WTC11 (cell line): Measurements from ENCODE around the gene RMDN3. TPM values are rescaled to one million over a fixed set of nuclear protein-coding genes. Genes with fewer than 3 reads are reported as not detected.
A peak's percentile ranks its signal among the peaks of the same experiment; 100 is the strongest.

Experiments used
- ATF1 ChIP-seq: sonication (generic); formaldehyde crosslinking; IDR thresholded peaks from 2 replicates; pipeline ENCODE4 v1.8.1; 2023; ENCODE audit warnings: mild to moderate bottlenecking, moderate library complexity, missing genetic modification reagents
- CBFB ChIP-seq: sonication (generic); formaldehyde crosslinking; IDR thresholded peaks from 2 replicates; pipeline ENCODE4 v1.8.1; 2022; ENCODE audit warnings: mild to moderate bottlenecking, low read depth, missing genetic modification reagents
- CREB1 ChIP-seq: sonication (generic); formaldehyde crosslinking; IDR thresholded peaks from 2 replicates; pipeline ENCODE4 v1.8.0; 2023; ENCODE audit warnings: mild to moderate bottlenecking, missing genetic modification reagents
- ELF4 ChIP-seq: sonication (generic); formaldehyde crosslinking; IDR thresholded peaks from 2 replicates; pipeline ENCODE4 v1.8.1; 2022; ENCODE audit warnings: low read depth, mild to moderate bottlenecking, moderate library complexity, missing genetic modification reagents
- EMX1 ChIP-seq: fragments of 250-450 bp; sonication (Bioruptor Pico); IDR thresholded peaks from 2 replicates; pipeline ENCODE4 v1.8.0; 2021; ENCODE audit warnings: mild to moderate bottlenecking
- FOXJ3 ChIP-seq: sonication (generic); formaldehyde crosslinking; IDR thresholded peaks from 2 replicates; pipeline ENCODE4 v1.9.0; 2021; ENCODE audit warnings: missing genetic modification reagents, mild to moderate bottlenecking, borderline replicate concordance
- FOXP1 ChIP-seq: sonication (generic); formaldehyde crosslinking; IDR thresholded peaks from 2 replicates; pipeline ENCODE4 v1.8.0; 2022; ENCODE audit warnings: missing genetic modification reagents, mild to moderate bottlenecking, moderate library complexity, borderline replicate concordance
- GTF2I ChIP-seq: fragments of 250-450 bp; sonication (Bioruptor Pico); conservative IDR thresholded peaks from 2 replicates; pipeline ENCODE4 v1.4.0; 2021; ENCODE audit warnings: mild to moderate bottlenecking
- TCF7 ChIP-seq: sonication (generic); formaldehyde crosslinking; IDR thresholded peaks from 2 replicates; pipeline ENCODE4 v1.8.0; 2022; ENCODE audit warnings: mild to moderate bottlenecking, low read depth, missing genetic modification reagents, moderate library complexity
- ZNF121 ChIP-seq: sonication (generic); formaldehyde crosslinking; IDR thresholded peaks from 2 replicates; pipeline ENCODE4 v1.8.0; 2023; ENCODE audit warnings: missing genetic modification reagents
- ZNF232 ChIP-seq: sonication (generic); formaldehyde crosslinking; IDR thresholded peaks from 2 replicates; pipeline ENCODE4 v1.8.0; 2022; ENCODE audit warnings: mild to moderate bottlenecking, missing genetic modification reagents
- ZNF263 ChIP-seq: sonication (generic); formaldehyde crosslinking; IDR thresholded peaks from 2 replicates; pipeline ENCODE4 v1.8.1; 2022; ENCODE audit warnings: low read depth, mild to moderate bottlenecking, moderate library complexity, missing genetic modification reagents
- ZNF423 ChIP-seq: fragments of 250-450 bp; sonication (Bioruptor Pico); IDR thresholded peaks from 2 replicates; pipeline ENCODE4 v2.1.2; 2022; ENCODE audit warnings: mild to moderate bottlenecking, moderate library complexity
- ZNF671 ChIP-seq: fragments of 250-450 bp; sonication (Bioruptor Pico); IDR thresholded peaks from 2 replicates; pipeline ENCODE4 v1.8.0; 2021; ENCODE audit warnings: mild to moderate bottlenecking
- total RNA-seq: library from RNA; stranded (reverse); gene quantifications from 3 replicates; pipeline ENCODE4 v1.2.3, GENCODE V29; 2021
- TF ChIP-seq, protein P1 (sequence below): sonication (generic); formaldehyde crosslinking; IDR thresholded peaks from 2 replicates; pipeline ENCODE4 v1.8.1; 2023; ENCODE audit warnings: mild to moderate bottlenecking, missing genetic modification reagents, borderline replicate concordance
- TF ChIP-seq, protein P2 (sequence below): fragments of 250-450 bp; sonication (Bioruptor Pico); IDR thresholded peaks from 2 replicates; pipeline ENCODE4 v1.9.0; 2021; ENCODE audit warnings: mild to moderate bottlenecking
- TF ChIP-seq, protein P3 (sequence below): sonication (generic); formaldehyde crosslinking; IDR thresholded peaks from 2 replicates; pipeline ENCODE4 v1.8.0; 2022; ENCODE audit warnings: mild to moderate bottlenecking, missing genetic modification reagents
- TF ChIP-seq, protein P4 (sequence below): sonication (generic); formaldehyde crosslinking; IDR thresholded peaks from 2 replicates; pipeline ENCODE4 v1.8.0; 2022; ENCODE audit warnings: missing genetic modification reagents
- TF ChIP-seq, protein P5 (sequence below): sonication (generic); formaldehyde crosslinking; IDR thresholded peaks from 2 replicates; pipeline ENCODE4 v1.8.0; 2023; ENCODE audit warnings: missing genetic modification reagents
- TF ChIP-seq, protein P6 (sequence below): sonication (generic); formaldehyde crosslinking; IDR thresholded peaks from 2 replicates; pipeline ENCODE4 v1.8.0; 2022; ENCODE audit warnings: mild to moderate bottlenecking, missing genetic modification reagents
- TF ChIP-seq, protein P7 (sequence below): fragments of 250-450 bp; sonication (Bioruptor Pico); IDR thresholded peaks from 2 replicates; pipeline ENCODE4 v1.8.0; 2021; ENCODE audit warnings: mild to moderate bottlenecking
- TF ChIP-seq, protein P8 (sequence below): sonication (generic); formaldehyde crosslinking; IDR thresholded peaks from 2 replicates; pipeline ENCODE4 v1.8.1; 2022; ENCODE audit warnings: missing genetic modification reagents, borderline replicate concordance
- TF ChIP-seq, protein P9 (sequence below): sonication (generic); formaldehyde crosslinking; IDR thresholded peaks from 2 replicates; pipeline ENCODE4 v1.8.1; 2022; ENCODE audit warnings: low read depth, mild to moderate bottlenecking, moderate library complexity, missing genetic modification reagents, borderline replicate concordance

RMDN3 gene
- total RNA-seq, 1 experiment from 2014 or later = 22.8 TPM

DNA sequence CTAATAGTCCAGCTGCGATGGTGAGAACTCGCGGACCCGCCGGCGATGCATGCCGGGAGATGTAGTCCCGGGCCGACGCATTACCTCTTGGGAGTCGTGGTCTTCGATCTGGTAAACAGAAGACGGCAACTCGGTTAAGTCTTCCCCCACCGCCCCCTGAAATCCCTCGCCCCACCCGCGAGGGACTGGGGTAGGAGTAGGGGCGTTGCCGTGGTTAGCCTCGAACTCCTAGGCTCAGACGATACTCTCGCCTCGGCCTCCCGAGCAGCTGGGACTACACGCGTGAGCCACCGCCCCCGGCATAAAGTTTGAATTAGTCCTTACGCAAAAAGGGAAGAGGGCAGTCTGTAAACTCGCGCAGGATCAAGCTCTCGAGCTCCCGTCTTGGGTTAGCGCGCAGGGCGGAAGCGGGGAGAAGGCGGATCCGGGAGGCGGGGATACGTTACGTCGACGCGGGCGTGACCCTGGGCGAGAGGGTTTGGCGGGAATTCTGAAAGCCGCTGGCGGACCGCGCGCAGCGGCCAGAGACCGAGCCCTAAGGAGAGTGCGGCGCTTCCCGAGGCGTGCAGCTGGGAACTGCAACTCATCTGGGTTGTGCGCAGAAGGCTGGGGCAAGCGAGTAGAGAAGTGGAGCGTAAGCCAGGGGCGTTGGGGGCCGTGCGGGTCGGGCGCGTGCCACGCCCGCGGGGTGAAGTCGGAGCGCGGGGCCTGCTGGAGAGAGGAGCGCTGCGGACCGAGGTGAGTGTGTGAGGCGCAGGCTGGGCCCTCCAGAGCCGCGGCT, 60.2 kb downstream of the RMDN3 start, which contains the start of gene RAD51 (continued):
- TF ChIP-seq, protein P1, sequence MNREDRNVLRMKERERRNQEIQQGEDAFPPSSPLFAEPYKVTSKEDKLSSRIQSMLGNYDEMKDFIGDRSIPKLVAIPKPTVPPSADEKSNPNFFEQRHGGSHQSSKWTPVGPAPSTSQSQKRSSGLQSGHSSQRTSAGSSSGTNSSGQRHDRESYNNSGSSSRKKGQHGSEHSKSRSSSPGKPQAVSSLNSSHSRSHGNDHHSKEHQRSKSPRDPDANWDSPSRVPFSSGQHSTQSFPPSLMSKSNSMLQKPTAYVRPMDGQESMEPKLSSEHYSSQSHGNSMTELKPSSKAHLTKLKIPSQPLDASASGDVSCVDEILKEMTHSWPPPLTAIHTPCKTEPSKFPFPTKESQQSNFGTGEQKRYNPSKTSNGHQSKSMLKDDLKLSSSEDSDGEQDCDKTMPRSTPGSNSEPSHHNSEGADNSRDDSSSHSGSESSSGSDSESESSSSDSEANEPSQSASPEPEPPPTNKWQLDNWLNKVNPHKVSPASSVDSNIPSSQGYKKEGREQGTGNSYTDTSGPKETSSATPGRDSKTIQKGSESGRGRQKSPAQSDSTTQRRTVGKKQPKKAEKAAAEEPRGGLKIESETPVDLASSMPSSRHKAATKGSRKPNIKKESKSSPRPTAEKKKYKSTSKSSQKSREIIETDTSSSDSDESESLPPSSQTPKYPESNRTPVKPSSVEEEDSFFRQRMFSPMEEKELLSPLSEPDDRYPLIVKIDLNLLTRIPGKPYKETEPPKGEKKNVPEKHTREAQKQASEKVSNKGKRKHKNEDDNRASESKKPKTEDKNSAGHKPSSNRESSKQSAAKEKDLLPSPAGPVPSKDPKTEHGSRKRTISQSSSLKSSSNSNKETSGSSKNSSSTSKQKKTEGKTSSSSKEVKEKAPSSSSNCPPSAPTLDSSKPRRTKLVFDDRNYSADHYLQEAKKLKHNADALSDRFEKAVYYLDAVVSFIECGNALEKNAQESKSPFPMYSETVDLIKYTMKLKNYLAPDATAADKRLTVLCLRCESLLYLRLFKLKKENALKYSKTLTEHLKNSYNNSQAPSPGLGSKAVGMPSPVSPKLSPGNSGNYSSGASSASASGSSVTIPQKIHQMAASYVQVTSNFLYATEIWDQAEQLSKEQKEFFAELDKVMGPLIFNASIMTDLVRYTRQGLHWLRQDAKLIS (CRISPR knock-in tag) = no peak
- TF ChIP-seq, protein P2, sequence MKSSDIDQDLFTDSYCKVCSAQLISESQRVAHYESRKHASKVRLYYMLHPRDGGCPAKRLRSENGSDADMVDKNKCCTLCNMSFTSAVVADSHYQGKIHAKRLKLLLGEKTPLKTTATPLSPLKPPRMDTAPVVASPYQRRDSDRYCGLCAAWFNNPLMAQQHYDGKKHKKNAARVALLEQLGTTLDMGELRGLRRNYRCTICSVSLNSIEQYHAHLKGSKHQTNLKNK (CRISPR knock-in tag) = no peak
- no peak for TF ChIP-seq CBFB (CRISPR knock-in tag)
- no peak for TF ChIP-seq ZNF423 (CRISPR knock-in tag)
- TF ChIP-seq, protein P3, sequence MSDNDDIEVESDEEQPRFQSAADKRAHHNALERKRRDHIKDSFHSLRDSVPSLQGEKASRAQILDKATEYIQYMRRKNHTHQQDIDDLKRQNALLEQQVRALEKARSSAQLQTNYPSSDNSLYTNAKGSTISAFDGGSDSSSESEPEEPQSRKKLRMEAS (CRISPR knock-in tag) = peak; percentile 94
- TF ChIP-seq, protein P4, sequence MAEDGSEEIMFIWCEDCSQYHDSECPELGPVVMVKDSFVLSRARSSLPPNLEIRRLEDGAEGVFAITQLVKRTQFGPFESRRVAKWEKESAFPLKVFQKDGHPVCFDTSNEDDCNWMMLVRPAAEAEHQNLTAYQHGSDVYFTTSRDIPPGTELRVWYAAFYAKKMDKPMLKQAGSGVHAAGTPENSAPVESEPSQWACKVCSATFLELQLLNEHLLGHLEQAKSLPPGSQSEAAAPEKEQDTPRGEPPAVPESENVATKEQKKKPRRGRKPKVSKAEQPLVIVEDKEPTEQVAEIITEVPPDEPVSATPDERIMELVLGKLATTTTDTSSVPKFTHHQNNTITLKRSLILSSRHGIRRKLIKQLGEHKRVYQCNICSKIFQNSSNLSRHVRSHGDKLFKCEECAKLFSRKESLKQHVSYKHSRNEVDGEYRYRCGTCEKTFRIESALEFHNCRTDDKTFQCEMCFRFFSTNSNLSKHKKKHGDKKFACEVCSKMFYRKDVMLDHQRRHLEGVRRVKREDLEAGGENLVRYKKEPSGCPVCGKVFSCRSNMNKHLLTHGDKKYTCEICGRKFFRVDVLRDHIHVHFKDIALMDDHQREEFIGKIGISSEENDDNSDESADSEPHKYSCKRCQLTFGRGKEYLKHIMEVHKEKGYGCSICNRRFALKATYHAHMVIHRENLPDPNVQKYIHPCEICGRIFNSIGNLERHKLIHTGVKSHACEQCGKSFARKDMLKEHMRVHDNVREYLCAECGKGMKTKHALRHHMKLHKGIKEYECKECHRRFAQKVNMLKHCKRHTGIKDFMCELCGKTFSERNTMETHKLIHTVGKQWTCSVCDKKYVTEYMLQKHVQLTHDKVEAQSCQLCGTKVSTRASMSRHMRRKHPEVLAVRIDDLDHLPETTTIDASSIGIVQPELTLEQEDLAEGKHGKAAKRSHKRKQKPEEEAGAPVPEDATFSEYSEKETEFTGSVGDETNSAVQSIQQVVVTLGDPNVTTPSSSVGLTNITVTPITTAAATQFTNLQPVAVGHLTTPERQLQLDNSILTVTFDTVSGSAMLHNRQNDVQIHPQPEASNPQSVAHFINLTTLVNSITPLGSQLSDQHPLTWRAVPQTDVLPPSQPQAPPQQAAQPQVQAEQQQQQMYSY (CRISPR knock-in tag) = peak; percentile 34; the same call in 1 of the 2 replicates
- TF ChIP-seq ATF1 (CRISPR knock-in tag) = no peak
- no peak for TF ChIP-seq ZNF232 (CRISPR knock-in tag)
- TF ChIP-seq, protein P5, sequence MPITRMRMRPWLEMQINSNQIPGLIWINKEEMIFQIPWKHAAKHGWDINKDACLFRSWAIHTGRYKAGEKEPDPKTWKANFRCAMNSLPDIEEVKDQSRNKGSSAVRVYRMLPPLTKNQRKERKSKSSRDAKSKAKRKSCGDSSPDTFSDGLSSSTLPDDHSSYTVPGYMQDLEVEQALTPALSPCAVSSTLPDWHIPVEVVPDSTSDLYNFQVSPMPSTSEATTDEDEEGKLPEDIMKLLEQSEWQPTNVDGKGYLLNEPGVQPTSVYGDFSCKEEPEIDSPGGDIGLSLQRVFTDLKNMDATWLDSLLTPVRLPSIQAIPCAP (CRISPR knock-in tag) = peak; percentile 86; the same call in 1 of the 2 replicates
- TF ChIP-seq, protein P6, sequence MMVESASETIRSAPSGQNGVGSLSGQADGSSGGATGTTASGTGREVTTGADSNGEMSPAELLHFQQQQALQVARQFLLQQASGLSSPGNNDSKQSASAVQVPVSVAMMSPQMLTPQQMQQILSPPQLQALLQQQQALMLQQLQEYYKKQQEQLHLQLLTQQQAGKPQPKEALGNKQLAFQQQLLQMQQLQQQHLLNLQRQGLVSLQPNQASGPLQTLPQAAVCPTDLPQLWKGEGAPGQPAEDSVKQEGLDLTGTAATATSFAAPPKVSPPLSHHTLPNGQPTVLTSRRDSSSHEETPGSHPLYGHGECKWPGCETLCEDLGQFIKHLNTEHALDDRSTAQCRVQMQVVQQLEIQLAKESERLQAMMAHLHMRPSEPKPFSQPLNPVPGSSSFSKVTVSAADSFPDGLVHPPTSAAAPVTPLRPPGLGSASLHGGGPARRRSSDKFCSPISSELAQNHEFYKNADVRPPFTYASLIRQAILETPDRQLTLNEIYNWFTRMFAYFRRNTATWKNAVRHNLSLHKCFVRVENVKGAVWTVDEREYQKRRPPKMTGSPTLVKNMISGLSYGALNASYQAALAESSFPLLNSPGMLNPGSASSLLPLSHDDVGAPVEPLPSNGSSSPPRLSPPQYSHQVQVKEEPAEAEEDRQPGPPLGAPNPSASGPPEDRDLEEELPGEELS (CRISPR knock-in tag) = peak; percentile 72
- TF ChIP-seq, protein P7, sequence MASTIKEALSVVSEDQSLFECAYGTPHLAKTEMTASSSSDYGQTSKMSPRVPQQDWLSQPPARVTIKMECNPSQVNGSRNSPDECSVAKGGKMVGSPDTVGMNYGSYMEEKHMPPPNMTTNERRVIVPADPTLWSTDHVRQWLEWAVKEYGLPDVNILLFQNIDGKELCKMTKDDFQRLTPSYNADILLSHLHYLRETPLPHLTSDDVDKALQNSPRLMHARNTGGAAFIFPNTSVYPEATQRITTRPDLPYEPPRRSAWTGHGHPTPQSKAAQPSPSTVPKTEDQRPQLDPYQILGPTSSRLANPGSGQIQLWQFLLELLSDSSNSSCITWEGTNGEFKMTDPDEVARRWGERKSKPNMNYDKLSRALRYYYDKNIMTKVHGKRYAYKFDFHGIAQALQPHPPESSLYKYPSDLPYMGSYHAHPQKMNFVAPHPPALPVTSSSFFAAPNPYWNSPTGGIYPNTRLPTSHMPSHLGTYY (CRISPR knock-in tag) = no peak
- TF ChIP-seq TCF7 (CRISPR knock-in tag) = no peak
- TF ChIP-seq FOXP1 (CRISPR knock-in tag) = no peak; the same call in 1 of the 2 replicates
- TF ChIP-seq FOXJ3 = no peak
- TF ChIP-seq GTF2I (CRISPR knock-in tag) = no peak
- TF ChIP-seq, protein P8, sequence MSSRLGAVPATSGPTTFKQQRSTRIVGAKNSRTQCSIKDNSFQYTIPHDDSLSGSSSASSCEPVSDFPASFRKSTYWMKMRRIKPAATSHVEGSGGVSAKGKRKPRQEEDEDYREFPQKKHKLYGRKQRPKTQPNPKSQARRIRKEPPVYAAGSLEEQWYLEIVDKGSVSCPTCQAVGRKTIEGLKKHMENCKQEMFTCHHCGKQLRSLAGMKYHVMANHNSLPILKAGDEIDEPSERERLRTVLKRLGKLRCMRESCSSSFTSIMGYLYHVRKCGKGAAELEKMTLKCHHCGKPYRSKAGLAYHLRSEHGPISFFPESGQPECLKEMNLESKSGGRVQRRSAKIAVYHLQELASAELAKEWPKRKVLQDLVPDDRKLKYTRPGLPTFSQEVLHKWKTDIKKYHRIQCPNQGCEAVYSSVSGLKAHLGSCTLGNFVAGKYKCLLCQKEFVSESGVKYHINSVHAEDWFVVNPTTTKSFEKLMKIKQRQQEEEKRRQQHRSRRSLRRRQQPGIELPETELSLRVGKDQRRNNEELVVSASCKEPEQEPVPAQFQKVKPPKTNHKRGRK (CRISPR knock-in tag) = no peak
- TF ChIP-seq ZNF121 = no peak
- no peak for TF ChIP-seq ELF4 (CRISPR knock-in tag)
- no peak for TF ChIP-seq CREB1 (CRISPR knock-in tag)
- TF ChIP-seq EMX1 (CRISPR knock-in tag) = no peak
- TF ChIP-seq, protein P9, sequence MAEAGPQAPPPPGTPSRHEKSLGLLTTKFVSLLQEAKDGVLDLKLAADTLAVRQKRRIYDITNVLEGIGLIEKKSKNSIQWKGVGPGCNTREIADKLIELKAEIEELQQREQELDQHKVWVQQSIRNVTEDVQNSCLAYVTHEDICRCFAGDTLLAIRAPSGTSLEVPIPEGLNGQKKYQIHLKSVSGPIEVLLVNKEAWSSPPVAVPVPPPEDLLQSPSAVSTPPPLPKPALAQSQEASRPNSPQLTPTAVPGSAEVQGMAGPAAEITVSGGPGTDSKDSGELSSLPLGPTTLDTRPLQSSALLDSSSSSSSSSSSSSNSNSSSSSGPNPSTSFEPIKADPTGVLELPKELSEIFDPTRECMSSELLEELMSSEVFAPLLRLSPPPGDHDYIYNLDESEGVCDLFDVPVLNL (CRISPR knock-in tag) = peak; percentile 85; the same call in 1 of the 2 replicates
- TF ChIP-seq ZNF671 (CRISPR knock-in tag) = no peak
- TF ChIP-seq ZNF263 (CRISPR knock-in tag) = no peak
